ENCODE measurements around the gene MED16.
"Not testable (repeated sequence)": the region's sequence is repeated elsewhere in the genome, so short reads cannot be mapped to it uniquely, and the experiment has no call there.

Gene MED16

DNA sequence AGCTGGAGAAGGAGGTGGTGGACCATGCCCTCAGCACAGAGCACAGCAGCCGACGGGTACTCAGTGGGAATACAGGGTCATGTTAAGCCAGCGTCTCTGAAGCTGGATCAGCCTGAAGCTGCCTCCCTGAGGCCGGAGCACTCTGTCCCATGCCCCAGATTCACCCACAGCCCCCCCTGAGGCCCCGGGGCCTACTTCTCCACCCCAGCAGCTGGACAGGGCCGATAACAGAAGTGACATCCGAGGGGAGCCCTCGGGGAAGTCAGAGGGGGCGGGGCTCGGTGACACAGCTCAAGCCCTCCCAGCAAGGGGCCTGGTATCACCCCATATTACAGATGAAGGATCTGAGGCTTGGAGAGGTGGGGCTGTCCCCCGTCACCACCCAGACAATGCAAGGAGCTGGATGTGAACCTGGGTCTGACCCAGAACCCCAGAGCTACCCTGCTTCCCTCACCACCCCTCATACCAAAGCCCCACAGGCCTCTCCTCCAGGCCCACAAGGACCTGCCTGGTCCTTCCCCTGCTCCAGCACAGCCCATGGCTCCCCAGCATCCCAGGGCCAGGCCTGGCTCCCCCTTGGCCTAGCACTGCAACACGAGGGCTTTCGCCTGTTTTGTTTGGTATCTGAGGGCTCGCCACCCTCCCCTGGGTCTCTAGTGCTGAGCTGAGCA, 14.3 kb upstream of the MED16 start:
- DNase-seq (ENCODE audit: low spot score), result no peak

GRCh38 chr19:906480-906879, 13.5 kb upstream of the MED16 start:
- DNase-seq (ENCODE audit: low spot score), result no peak

DNA sequence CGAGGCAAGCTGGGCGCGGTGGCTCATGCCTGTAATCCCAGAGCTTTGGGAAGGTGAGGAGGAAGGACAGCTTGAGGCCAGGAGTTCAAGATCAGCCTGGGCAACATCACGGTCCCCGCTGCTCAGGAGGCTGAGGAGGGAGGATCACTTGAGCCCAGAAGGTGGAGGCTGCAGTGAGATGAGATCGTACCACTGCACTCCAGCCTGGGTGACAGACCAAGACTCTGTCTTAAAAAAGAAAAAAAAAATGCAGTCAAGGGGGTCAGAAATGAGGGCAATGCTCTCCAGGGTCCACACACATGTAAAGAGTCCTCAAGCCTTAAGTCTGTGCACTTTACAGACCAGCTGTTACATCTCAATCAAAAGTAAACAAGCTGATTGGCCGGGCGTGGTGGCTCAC, 11.6 kb upstream of the MED16 start:
- no peak for DNase-seq (ENCODE audit: low spot score)

- DNase-seq (ENCODE audit: low spot score), result no peak
Observed at GRCh38 chr19:903266-903797, 10.3 kb upstream of the MED16 start.

- DNase-seq (ENCODE audit: low spot score), result no peak
Observed at GRCh38 chr19:902446-903226, 9.6 kb upstream of the MED16 start.

- DNase-seq (ENCODE audit: low spot score), result no peak
Observed at GRCh38 chr19:902093-902370, 9.0 kb upstream of the MED16 start.

- DNase-seq (ENCODE audit: low spot score), result no peak
Observed at GRCh38 chr19:901216-902092, 8.5 kb upstream of the MED16 start.

- DNase-seq (ENCODE audit: low spot score), result no peak
Observed at GRCh38 chr19:900302-901111, 7.5 kb upstream of the MED16 start.

GRCh38 chr19:900043-900301, 7.0 kb upstream of the MED16 start:
- DNase-seq (ENCODE audit: low spot score), result no peak

- DNase-seq (ENCODE audit: low spot score), result no peak
Observed at GRCh38 chr19:899336-900042, 6.5 kb upstream of the MED16 start.

DNA sequence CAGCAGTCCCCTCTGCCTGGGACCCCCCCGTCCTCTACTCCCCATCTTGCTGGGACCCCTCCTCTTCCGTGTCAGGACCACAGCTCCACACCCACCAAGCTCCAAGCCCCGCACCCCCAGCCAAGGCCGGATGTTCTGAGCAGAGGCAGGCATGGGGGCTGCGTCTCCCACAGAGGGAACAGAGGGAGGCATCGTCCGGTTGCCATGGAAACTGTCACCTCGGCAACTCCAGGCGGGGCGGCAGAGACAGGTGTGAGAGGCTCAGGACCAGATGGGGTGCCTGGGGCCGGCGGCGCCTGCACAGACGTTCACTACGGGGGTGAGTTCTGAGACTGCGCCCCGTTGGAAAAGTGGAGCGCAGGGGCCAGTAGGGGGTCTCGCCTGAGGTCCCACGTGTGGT, 5.7 kb upstream of the MED16 start:
- no peak for DNase-seq (ENCODE audit: low spot score)

- no peak for DNase-seq (ENCODE audit: low spot score)
Observed at GRCh38 chr19:897442-898039, 4.6 kb upstream of the MED16 start.

- no peak for DNase-seq (ENCODE audit: low spot score)
Observed at GRCh38 chr19:896999-897398, 4.0 kb upstream of the MED16 start.

DNA sequence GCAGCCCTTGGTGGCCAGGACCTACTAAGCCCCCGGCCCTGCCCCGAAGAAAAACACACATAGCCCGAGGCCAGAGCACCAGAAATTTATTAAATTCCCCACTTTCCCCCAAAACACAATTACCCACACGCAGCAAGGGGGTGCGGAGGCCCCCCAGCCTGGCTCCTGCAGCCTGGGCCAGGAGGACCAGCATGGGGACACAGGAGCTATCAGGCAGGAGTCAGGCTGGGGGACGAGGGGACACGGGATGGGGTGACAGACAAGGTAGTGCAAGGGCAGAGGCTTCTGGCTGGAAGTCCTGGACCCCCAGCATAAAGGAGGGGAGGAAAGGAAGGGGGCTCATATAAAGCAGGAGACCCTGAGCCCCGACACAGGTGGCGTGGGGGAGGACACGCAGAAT, 3.4 kb upstream of the MED16 start:
- no peak for DNase-seq (ENCODE audit: low spot score)

DNA sequence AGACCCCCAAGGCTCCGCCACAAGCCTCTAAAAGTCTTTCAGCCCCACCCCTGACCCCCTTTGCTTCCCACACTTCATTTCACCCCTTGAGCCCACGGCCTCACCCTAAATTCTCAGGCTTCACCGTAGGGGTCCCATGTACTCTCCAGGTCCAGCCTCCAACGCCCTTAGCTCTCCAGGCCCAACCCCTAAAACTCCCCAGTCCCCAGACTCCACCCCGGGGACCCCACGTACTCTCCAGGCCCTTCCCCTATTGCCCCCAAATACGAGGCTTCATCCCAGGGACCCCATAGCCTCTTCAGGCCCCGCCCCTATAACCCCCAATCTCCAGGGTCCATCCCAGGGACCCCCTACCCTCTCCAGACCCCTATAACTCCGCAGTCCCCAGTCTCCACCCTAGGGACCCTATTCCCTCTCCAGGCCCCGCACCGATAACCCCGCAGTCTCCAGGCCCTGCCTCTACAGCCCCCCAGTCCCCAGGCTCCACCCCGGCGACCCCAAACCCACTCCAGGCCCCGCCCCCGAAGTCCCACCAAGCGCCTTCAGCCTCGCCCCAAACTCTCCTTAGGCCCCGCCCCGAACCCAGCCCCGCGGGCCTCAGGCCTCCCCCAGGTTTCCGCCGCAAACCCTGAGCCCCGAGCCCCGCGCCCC, 619 bp downstream of the MED16 start:
- no peak for DNase-seq (ENCODE audit: low spot score)

GRCh38 chr19:891421-892200, 1.4 kb downstream of the MED16 start:
- DNase-seq (ENCODE audit: low spot score), result not testable (repeated sequence)

GRCh38 chr19:890831-891230, 2.2 kb downstream of the MED16 start:
- DNase-seq (ENCODE audit: low spot score), result no peak

GRCh38 chr19:889662-890295, 3.2 kb downstream of the MED16 start:
- DNase-seq (ENCODE audit: low spot score), result no peak
